Measurements from ENCODE around the gene JAG1.
A peak's percentile ranks its signal among the peaks of the same experiment; 100 is the strongest.
"Not testable (repeated sequence)": the region's sequence is repeated elsewhere in the genome, so short reads cannot be mapped to it uniquely, and the experiment has no call there.

The JAG1 gene

DNA sequence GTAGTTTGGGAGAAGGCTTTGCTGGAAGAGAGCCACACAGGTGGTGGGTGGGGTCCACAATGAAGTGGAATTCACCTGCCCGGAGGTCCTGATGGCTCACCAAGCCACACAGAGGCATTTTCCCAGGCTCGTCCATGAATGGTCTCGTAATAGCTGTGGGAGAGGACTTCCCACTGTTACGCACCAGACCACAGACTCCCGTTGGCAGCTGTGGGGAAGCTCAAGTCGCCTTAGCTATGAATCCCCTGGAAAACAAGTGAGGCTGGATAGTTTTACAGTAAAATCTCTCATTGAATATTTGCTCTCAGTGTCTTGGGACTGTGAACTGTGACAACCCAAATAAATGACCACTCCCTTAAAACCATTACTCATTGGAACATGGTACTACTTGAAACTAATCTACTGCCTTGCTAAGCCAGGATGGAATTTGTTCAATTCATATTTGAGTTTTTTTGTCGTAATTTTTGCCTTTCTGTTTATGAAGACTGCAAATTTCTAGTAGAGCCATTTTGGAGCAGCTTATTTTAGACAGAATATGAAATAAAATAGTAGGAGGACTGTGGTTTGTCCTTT, 79.4 kb downstream of the JAG1 start:
- no peak for DNase-seq (ENCODE audit: low read depth)
- TF ChIP-seq, protein P1, sequence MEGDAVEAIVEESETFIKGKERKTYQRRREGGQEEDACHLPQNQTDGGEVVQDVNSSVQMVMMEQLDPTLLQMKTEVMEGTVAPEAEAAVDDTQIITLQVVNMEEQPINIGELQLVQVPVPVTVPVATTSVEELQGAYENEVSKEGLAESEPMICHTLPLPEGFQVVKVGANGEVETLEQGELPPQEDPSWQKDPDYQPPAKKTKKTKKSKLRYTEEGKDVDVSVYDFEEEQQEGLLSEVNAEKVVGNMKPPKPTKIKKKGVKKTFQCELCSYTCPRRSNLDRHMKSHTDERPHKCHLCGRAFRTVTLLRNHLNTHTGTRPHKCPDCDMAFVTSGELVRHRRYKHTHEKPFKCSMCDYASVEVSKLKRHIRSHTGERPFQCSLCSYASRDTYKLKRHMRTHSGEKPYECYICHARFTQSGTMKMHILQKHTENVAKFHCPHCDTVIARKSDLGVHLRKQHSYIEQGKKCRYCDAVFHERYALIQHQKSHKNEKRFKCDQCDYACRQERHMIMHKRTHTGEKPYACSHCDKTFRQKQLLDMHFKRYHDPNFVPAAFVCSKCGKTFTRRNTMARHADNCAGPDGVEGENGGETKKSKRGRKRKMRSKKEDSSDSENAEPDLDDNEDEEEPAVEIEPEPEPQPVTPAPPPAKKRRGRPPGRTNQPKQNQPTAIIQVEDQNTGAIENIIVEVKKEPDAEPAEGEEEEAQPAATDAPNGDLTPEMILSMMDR (conservative IDR thresholded peaks at IDR 0.05; ENCODE audit: low read length) = no peak
- no peak overlapping the region for H3K4me3 ChIP-seq (ENCODE audit: low read length)

DNA sequence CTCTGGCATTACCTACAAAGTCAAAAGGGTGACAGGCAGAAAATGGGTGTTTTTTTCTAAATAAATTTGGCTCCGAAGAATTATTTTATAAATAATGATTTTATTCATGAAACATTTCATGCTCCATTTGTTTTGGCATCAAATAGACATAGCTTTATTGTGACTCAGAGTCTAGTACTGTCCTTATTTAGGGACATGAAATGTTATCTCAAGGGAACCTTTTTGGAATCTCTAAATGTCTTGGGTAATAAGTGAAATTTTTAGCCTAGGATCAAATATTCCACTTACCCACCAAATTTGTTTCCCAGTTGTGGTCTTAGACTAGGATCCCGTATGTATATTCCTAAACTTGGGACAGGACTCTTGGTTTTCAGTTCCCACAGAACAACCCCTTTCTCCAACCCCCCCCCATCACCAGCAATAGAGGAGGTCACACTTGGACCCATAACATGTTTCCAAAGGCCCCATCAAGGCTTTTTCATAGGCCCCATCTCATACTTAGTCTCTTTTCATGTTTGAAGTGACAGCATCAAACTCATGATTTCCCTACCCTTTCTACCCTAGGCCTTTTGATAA, 81.8 kb downstream of the JAG1 start:
- TF ChIP-seq, protein P1 (conservative IDR thresholded peaks at IDR 0.05; ENCODE audit: low read length) = no peak
- peak; percentile 62 for DNase-seq (ENCODE audit: low read depth)

DNA sequence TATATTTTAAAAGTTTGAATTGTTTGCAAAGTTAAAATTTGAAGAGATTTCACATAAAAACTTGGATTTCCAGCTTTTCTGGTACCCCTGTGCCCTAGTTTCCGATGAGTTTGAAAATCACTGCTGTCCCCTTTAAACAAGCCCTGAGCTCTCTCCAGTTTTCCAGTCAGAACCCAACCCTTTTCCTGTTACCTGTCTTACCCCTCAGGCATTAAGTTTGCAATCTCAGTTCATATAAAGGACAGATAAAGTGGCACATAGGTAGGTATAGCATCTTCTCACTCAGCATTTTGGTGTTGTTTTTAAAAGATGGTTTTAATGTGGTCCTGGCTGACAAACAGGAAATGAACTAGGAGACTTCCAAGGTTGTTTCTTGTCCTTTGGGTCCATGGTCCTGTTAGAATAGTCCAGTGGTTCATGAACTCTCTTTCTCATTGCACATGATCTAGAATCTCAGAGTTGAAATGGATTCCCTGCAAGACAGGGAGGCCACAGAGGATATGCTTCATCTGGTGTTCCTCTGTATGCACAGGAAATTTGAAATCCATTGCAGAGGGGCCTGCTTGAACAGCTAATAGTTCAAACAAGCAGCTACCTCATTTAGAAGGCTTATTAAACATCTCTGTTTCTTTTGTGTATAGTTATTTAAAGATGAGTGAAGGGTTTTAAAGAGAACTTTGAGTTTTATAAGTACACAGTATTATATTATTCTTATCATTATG, 82.7 kb downstream of the JAG1 start:
- TF ChIP-seq, protein P1 (conservative IDR thresholded peaks at IDR 0.05; ENCODE audit: low read length) = no peak
- H3K4me3 ChIP-seq (ENCODE audit: low read length) = no peak overlapping the region
- DNase-seq (ENCODE audit: low read depth) = no peak

More for the DNA sequence above, 81.8 kb downstream of the JAG1 start:
- H3K4me3 ChIP-seq (ENCODE audit: low read length) = no peak overlapping the region

DNA sequence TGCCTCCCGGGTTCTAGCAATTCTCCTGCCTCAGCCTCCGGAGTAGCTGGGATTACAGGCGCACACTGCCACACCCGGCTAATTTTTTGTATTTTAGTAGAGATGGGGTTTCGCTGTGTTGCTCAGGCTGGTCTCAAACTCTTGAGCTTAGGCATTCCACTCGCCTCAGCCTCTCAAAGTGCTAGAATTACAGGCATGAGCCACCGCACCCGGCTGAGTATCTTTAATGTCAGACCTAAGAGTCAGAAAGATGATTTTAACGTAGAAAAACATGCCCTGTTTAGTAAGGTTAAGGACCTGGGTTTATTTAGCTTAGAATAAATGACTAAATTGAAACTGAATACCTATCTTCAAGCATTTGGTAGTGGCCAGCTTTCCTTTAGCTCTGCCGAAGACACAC, 83.4 kb downstream of the JAG1 start:
- not testable (repeated sequence) for DNase-seq (ENCODE audit: low read depth); H3K4me3 ChIP-seq (ENCODE audit: low read length)
